Spleen (tissue), 11 donors: ENCODE measurements around the gene AP5B1. TPM values are rescaled to one million over a fixed set of nuclear protein-coding genes. Genes with fewer than 3 reads are reported as not detected.
"Not testable (repeated sequence)": the region's sequence is repeated elsewhere in the genome, so short reads cannot be mapped to it uniquely, and the experiment has no call there.

Source experiments
- DNase-seq: peaks from one replicate; pipeline ENCODE4 v3.0.0-alpha.2; 2020
- H3K27ac ChIP-seq, 8 donors: fragments of 200-600 bp; sonication (generic) in 7 of 8; 1 replicate in 4 of 8; 2 replicates in 4 of 8; pipeline versions ENCODE4 v1.5.0 to v1.8.0; 2016 to 2021; ENCODE audit warnings: inconsistent platforms in 4 of 8, mild to moderate bottlenecking in 4 of 8, moderate library complexity in 1 of 8
- H3K27me3 ChIP-seq, 7 donors: fragments of 200-600 bp; sonication (generic) in 6 of 7; replicated peaks in 1 of 7; 1 replicate in 4 of 7; 2 replicates in 3 of 7; pipeline versions ENCODE4 v1.5.0 to v1.8.0; 2016 to 2021; ENCODE audit warnings: inconsistent platforms in 3 of 7, mild to moderate bottlenecking in 1 of 7
- H3K36me3 ChIP-seq, 6 donors: fragments of 200-600 bp; sonication (generic) in 5 of 6; 1 replicate in 4 of 6; 2 replicates in 2 of 6; pipeline versions ENCODE4 v1.5.0 to v1.8.0; 2016 to 2021; ENCODE audit warnings: inconsistent platforms in 2 of 6
- H3K4me1 ChIP-seq, 6 donors: fragments of 200-600 bp; sonication (generic) in 5 of 6; 1 replicate in 3 of 6; 2 replicates in 3 of 6; pipeline versions ENCODE4 v1.5.0 to v1.8.0; 2016 to 2021; ENCODE audit warnings: inconsistent platforms in 3 of 6
- H3K4me3 ChIP-seq, 8 donors: fragments of 200-600 bp; sonication (generic) in 7 of 8; 1 replicate in 4 of 8; 2 replicates in 4 of 8; pipeline versions ENCODE4 v1.5.0 to v1.8.0; 2016 to 2021; ENCODE audit warnings: inconsistent platforms in 4 of 8, mild to moderate bottlenecking in 4 of 8, moderate library complexity in 2 of 8
- H3K9me3 ChIP-seq, 8 donors: fragments of 200-600 bp; sonication (generic) in 7 of 8; 1 replicate in 4 of 8; 2 replicates in 4 of 8; pipeline versions ENCODE4 v1.5.0 to v1.8.0; 2016 to 2021; ENCODE audit warnings: inconsistent platforms in 4 of 8
- CTCF ChIP-seq, 11 experiments: fragments of 200-600 bp in 7 of 11; fragments of 450-650 bp in 4 of 11; sonication (generic) in 4 of 11; IDR thresholded peaks in 8 of 11; conservative IDR thresholded peaks in 3 of 11; 1 replicate in 7 of 11; 2 replicates in 4 of 11; pipeline versions ENCODE4 v1.4.0 to v1.8.0; 2016 to 2021; ENCODE audit warnings: antibody characterized with exemption in 11 of 11, inconsistent platforms in 4 of 11, mild to moderate bottlenecking in 1 of 11
- POLR2A ChIP-seq, 3 donors: fragments of 450-650 bp; IDR thresholded peaks; one replicate each; pipeline ENCODE4 v1.5.1; 2017; ENCODE audit warnings: antibody characterized with exemption in 3 of 3, mild to moderate bottlenecking in 1 of 3
- POLR2AphosphoS5 ChIP-seq, 3 donors: sonication (generic); formaldehyde crosslinking; IDR thresholded peaks; one replicate each; pipeline ENCODE4 v1.5.1; 2017; ENCODE audit warnings: antibody characterized with exemption in 3 of 3
- WGBS, 5 donors: extraction: QIAGEN DNeasy Blood & Tissue Kit in 3 of 5; methylation state at CpG; one replicate each; pipeline versions ENCODE4 v1.1.5 to v1.1.7; 2013 to 2018; 5-methylcytosine and 5-hydroxymethylcytosine counted together
- intact Hi-C: fragments of 100-400 bp; cut with DNase I; formaldehyde crosslinking; loops from one replicate; pipeline ENCODE4 v1.15.0; 2023; ENCODE audit warnings: low total_unique reads
- polyA plus RNA-seq, 3 donors: library from polyadenylated mRNA; stranded (reverse); fragments of 200-250 nt; gene quantifications; one replicate each; pipeline ENCODE4 v1.2.1, GENCODE V29; 2013
- total RNA-seq, 7 donors: library from RNA; depleted of rRNA in 3 of 7; stranded (reverse); fragments of >200 nt in 3 of 7; fragmentation: NEBNext Ultra II Directional in 4 of 7; extraction: Animal tissue kit (Norgen Biotek cat#: 25700) in 4 of 7; gene quantifications; one replicate each; pipeline versions ENCODE4 v1.1.0 to v1.2.1, GENCODE V29; 2016 to 2021
- donor health status: healthy with polysubstance abuse.
- donor health status: DM: no; HTN: no; CAD: no; lungs with moderate emphysema.
- donor health status: DM: no; HTN: no; CAD: no.
- donor health status: Bipolar disorder and iron deficiency.
- donor health status: healthy.
- donor health status: DM: no; HTN: no; CAD: no.
- donor health status: DM: yes; HTN: yes; CAD: no.

Gene AP5B1
- total and polyA plus RNA-seq, 10 donors, result 2.8 to 58.9 (median 29.8) TPM

DNA sequence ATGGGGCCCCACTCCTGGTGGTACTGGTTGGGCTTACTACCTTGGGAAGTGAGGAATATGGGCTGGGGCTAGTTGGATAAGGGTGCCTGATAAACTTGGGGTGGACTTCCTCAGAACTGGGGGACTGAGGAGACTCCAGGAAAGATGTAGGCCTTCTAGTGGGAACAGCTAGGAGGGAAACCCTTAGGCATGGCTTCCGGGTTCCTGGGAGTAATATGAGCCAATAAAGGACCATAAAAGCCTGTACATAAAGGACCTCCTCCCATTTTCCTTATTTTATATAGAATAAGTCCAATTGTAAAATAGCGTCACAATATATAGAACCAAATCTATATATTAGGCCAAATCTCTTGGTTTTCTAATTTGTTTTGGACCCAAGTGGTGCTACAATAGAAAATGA is 41.8 kb downstream of the AP5B1 start:
- H3K36me3 ChIP-seq, result no peaks in the 10 kb centered on the region
- no peaks in the 10 kb centered on the region for H3K4me1 ChIP-seq
- TF ChIP-seq POLR2AphosphoS5 (IDR thresholded peaks at IDR 0.05), result no peak
- TF ChIP-seq CTCF (IDR thresholded peaks at IDR 0.05 in 8 of 11, conservative IDR thresholded peaks at IDR 0.05 in 3 of 11), result no peak
- TF ChIP-seq POLR2A (IDR thresholded peaks at IDR 0.05), result no peak
- H3K4me3 ChIP-seq, result no peak overlapping the region
- WGBS, 5 donors, result 87 to 93% (median 89%) methylated on average over 2 of the region's 2 CpGs
- H3K9me3 ChIP-seq, result peaks cover 0 to 5% (median 0%) of the 10 kb centered on the region in 8 donors
- peaks cover 0 to 5% (median 0%) of the 10 kb centered on the region in 7 donors for H3K27me3 ChIP-seq
- DNase-seq, result no peak
- intact Hi-C loops, result no loop called here
- H3K27ac ChIP-seq, result no peak overlapping the region

- Histone ChIP-seq H3K9me3 (peaks cover 0 to 5% (median 0%) of the 10 kb centered on the region in 8 donors), H3K36me3 (no peaks in the 10 kb centered on the region), H3K4me3 (no peak overlapping the region), H3K27ac (no peak overlapping the region), H3K4me1 (no peaks in the 10 kb centered on the region), H3K27me3 (peaks cover 0 to 5% (median 0%) of the 10 kb centered on the region in 7 donors)
- TF ChIP-seq POLR2AphosphoS5 (IDR thresholded peaks at IDR 0.05), result no peak
- TF ChIP-seq POLR2A (IDR thresholded peaks at IDR 0.05), result no peak
- TF ChIP-seq CTCF (IDR thresholded peaks at IDR 0.05 in 8 of 11, conservative IDR thresholded peaks at IDR 0.05 in 3 of 11), result no peak
- no peak for DNase-seq
- intact Hi-C loops, result no loop called here
Observed at GRCh38 chr11:65736810-65737209, 44.0 kb downstream of the AP5B1 start.

- H3K4me3 ChIP-seq, H3K27me3 ChIP-seq, H3K36me3 ChIP-seq, H3K4me1 ChIP-seq, H3K9me3 ChIP-seq, intact Hi-C loops, H3K27ac ChIP-seq, DNase-seq: not testable (repeated sequence)
- 66 to 88% (median 82%) methylated on average over 4 of the region's 4 CpGs for WGBS, 5 donors
Observed at GRCh38 chr11:65735111-65735510, 45.7 kb downstream of the AP5B1 start.

- Histone ChIP-seq H3K9me3 (no peaks in the 10 kb centered on the region), H3K27ac (no peak overlapping the region), H3K27me3 (peaks cover 0 to 5% (median 0%) of the 10 kb centered on the region in 7 donors), H3K4me3 (no peak overlapping the region), H3K4me1 (no peaks in the 10 kb centered on the region), H3K36me3 (no peaks in the 10 kb centered on the region)
- no peak for TF ChIP-seq POLR2A (IDR thresholded peaks at IDR 0.05)
- no peak for TF ChIP-seq CTCF (IDR thresholded peaks at IDR 0.05 in 8 of 11, conservative IDR thresholded peaks at IDR 0.05 in 3 of 11)
- no peak for TF ChIP-seq POLR2AphosphoS5 (IDR thresholded peaks at IDR 0.05)
- DNase-seq, result no peak
- intact Hi-C loops, result no loop called here
- WGBS, 5 donors, result 64 to 78% (median 71%) methylated on average over 5 of the region's 5 CpGs
Observed at GRCh38 chr11:65730461-65730860, 50.3 kb downstream of the AP5B1 start.

- no peaks in the 10 kb centered on the region for H3K9me3 ChIP-seq
- H3K36me3 ChIP-seq, result no peaks in the 10 kb centered on the region
- H3K4me1 ChIP-seq, result no peaks in the 10 kb centered on the region
- no peak overlapping the region for H3K27ac ChIP-seq
- 81 to 89% (median 86%) methylated on average over 12 to 15 of the region's 15 CpGs for WGBS, 5 donors
- H3K4me3 ChIP-seq, result no peak overlapping the region
- no peak for DNase-seq
- H3K27me3 ChIP-seq, result peaks cover 0 to 5% (median 0%) of the 10 kb centered on the region in 7 donors
- TF ChIP-seq POLR2AphosphoS5 (IDR thresholded peaks at IDR 0.05), result no peak
- TF ChIP-seq POLR2A (IDR thresholded peaks at IDR 0.05), result no peak
- TF ChIP-seq CTCF (IDR thresholded peaks at IDR 0.05 in 8 of 11, conservative IDR thresholded peaks at IDR 0.05 in 3 of 11), result no peak
- intact Hi-C loops, result loop anchor here (10.0 kb wide), 1 partner anchor 47 kb away; no protein-coding TSS in a partner anchor
Observed at GRCh38 chr11:65727865-65728264, 52.9 kb downstream of the AP5B1 start.
